ENCODE measurements around the gene PABPC1L. TPM values are rescaled to one million over a fixed set of nuclear protein-coding genes. Genes with fewer than 3 reads are reported as not detected.

The PABPC1L gene
- total RNA-seq, 1 experiment from 2014 or later = 127 TPM

DNA sequence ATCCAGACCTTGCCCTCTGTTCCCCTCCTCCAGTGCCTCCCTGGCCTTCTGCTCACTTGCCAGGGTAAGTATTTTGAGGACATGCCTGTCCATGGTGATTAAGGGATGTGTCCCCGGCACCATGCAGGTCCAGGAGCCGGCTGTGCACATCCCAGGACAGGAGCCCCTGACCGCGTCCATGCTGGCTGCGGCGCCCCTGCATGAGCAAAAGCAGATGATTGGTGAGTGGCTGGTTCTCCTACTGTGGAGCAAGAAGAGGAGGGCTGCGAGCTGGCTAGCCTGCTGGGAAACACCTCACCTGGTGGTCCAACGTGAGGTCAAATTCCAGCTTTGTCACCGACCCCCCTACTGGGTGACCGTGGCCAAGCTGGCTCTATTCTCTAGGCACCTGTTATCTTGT, 26.6 kb downstream of the PABPC1L start:
- intact Hi-C loops (cut with micrococcal nuclease) = no loop called here
- Histone ChIP-seq H3K9ac (ENCODE audit: low read length) (no peak overlapping the region), H3K9me3 (ENCODE audit: control insufficient read depth in 1 of 2, insufficient read depth in 1 of 2, low read depth in 1 of 2, low read length in 2 of 2) (no peaks in the 10 kb centered on the region), H3K4me2 (ENCODE audit: low read length) (no peak overlapping the region), H3K36me3 (ENCODE audit: control insufficient read depth in 1 of 2, insufficient read depth in 2 of 2, low read length in 2 of 2) (peaks cover 34 to 37% of the 10 kb centered on the region in 2 experiments; a peak in 3 of 4 replicates), H3K4me1 (ENCODE audit: control insufficient read depth in 1 of 2, insufficient read depth in 2 of 2, low read length in 2 of 2) (no peaks in the 10 kb centered on the region), H4K20me1 (ENCODE audit: insufficient read depth) (no peaks in the 10 kb centered on the region), H3K27me3 (ENCODE audit: insufficient read depth, low read length) (no peaks in the 10 kb centered on the region), H3K4me3 (replicated peaks in 1 of 2; ENCODE audit: low read depth in 1 of 2, low read length in 2 of 2) (no peak overlapping the region), H3K9me2 (ENCODE audit: insufficient read depth) (no peaks in the 10 kb centered on the region), H3K79me2 (ENCODE audit: insufficient read depth, low read length) (no peaks in the 10 kb centered on the region), H3K27ac (ENCODE audit: low read depth, low read length) (no peak overlapping the region), H2AFZ (ENCODE audit: low read depth, low read length, poor library complexity, severe bottlenecking) (no peak overlapping the region)
- ChIA-PET CTCF (no interaction called here), RAD21 (ENCODE audit: low non-redundant PET in 1 of 2, low total read pairs in 2 of 2, uncharacterized antibody in 2 of 2, unreplicated experiment in 2 of 2) (no interaction called here), POLR2A (no interaction called here)
- TF ChIP-seq ATF3 (IDR thresholded peaks at IDR 0.05) = no peak
- TF ChIP-seq FOSL1 (IDR thresholded peaks at IDR 0.05; ENCODE audit: low read depth) = no peak
- TF ChIP-seq TCF7L2 (IDR thresholded peaks at IDR 0.05; ENCODE audit: borderline replicate concordance, extremely low read depth, insufficient read depth, insufficient read length) = no peak
- no peak for TF ChIP-seq JUND (IDR thresholded peaks at IDR 0.05)
- no peak for TF ChIP-seq POLR2A (IDR thresholded peaks at IDR 0.05; ENCODE audit: borderline replicate concordance, extremely low read depth, insufficient read depth, insufficient read length)
- TF ChIP-seq SP1 (IDR thresholded peaks at IDR 0.05; ENCODE audit: low read depth) = no peak
- no peak for TF ChIP-seq YY1 (IDR thresholded peaks at IDR 0.05; ENCODE audit: extremely low read depth, insufficient replicate concordance, low read depth, low read length)
- TF ChIP-seq CTCF (IDR thresholded peaks at IDR 0.05 in 2 of 3, conservative IDR thresholded peaks at IDR 0.05 in 1 of 3; ENCODE audit: borderline replicate concordance in 1 of 3, insufficient read depth in 1 of 3, low read depth in 2 of 3, low read length in 2 of 3) = no peak
- TF ChIP-seq, protein P1, sequence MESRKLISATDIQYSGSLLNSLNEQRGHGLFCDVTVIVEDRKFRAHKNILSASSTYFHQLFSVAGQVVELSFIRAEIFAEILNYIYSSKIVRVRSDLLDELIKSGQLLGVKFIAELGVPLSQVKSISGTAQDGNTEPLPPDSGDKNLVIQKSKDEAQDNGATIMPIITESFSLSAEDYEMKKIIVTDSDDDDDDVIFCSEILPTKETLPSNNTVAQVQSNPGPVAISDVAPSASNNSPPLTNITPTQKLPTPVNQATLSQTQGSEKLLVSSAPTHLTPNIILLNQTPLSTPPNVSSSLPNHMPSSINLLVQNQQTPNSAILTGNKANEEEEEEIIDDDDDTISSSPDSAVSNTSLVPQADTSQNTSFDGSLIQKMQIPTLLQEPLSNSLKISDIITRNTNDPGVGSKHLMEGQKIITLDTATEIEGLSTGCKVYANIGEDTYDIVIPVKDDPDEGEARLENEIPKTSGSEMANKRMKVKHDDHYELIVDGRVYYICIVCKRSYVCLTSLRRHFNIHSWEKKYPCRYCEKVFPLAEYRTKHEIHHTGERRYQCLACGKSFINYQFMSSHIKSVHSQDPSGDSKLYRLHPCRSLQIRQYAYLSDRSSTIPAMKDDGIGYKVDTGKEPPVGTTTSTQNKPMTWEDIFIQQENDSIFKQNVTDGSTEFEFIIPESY (IDR thresholded peaks at IDR 0.05; ENCODE audit: extremely low read depth, insufficient replicate concordance, low read length) = no peak
- no peak for TF ChIP-seq ELF1 (IDR thresholded peaks at IDR 0.05; ENCODE audit: borderline replicate concordance, low read depth)
- no peak for TF ChIP-seq SIN3A (IDR thresholded peaks at IDR 0.05; ENCODE audit: low read depth)
- TF ChIP-seq CBX3 (IDR thresholded peaks at IDR 0.05; ENCODE audit: low read depth) = no peak
- no peak for TF ChIP-seq EGR1 (IDR thresholded peaks at IDR 0.05; ENCODE audit: low read depth)
- no peak for TF ChIP-seq POLR2AphosphoS5 (IDR thresholded peaks at IDR 0.05; ENCODE audit: low read depth, low read length)
- TF ChIP-seq ZFX (IDR thresholded peaks at IDR 0.05) = no peak
- TF ChIP-seq CEBPB (IDR thresholded peaks at IDR 0.05; ENCODE audit: low read depth) = no peak
- TF ChIP-seq ZNF274 (IDR thresholded peaks at IDR 0.05; ENCODE audit: low read depth, low read length) = no peak
- no peak for DNase-seq (ENCODE audit: low read depth, low spot score)
- no TSS peak for BruUV-seq (replicated peaks)
- no peak for ATAC-seq

Measured in HCT116 (cell line).